Ishikawa (cell line): ENCODE measurements around the gene PRTN3.

Experiments
- CEBPB ChIP-seq: IDR thresholded peaks from 2 replicates; pipeline ENCODE4 v1.6.1; 2012
- CREB1 ChIP-seq: IDR thresholded peaks from 2 replicates; pipeline ENCODE4 v1.6.1; 2012; ENCODE audit warnings: low read depth
- EGR1 ChIP-seq: IDR thresholded peaks from 2 replicates; pipeline ENCODE4 v1.6.1; 2012
- EP300 ChIP-seq: IDR thresholded peaks from 2 replicates; pipeline ENCODE4 v1.6.1; 2012; ENCODE audit warnings: borderline replicate concordance
- FOXM1 ChIP-seq: IDR thresholded peaks from 2 replicates; pipeline ENCODE4 v1.6.1; 2012; ENCODE audit warnings: low read depth, borderline replicate concordance
- MAX ChIP-seq: IDR thresholded peaks from 2 replicates; pipeline ENCODE4 v1.6.1; 2012
- NFIC ChIP-seq: IDR thresholded peaks from 2 replicates; pipeline ENCODE4 v1.6.1; 2012
- RAD21 ChIP-seq: IDR thresholded peaks from 2 replicates; pipeline ENCODE4 v1.6.1; 2012; ENCODE audit warnings: low read depth
- TAF1 ChIP-seq: IDR thresholded peaks from 2 replicates; pipeline ENCODE4 v1.6.1; 2012; ENCODE audit warnings: low read depth, mild to moderate bottlenecking
- TCF12 ChIP-seq: IDR thresholded peaks from 2 replicates; pipeline ENCODE4 v1.6.1; 2012; ENCODE audit warnings: low read depth
- TEAD4 ChIP-seq: IDR thresholded peaks from 2 replicates; pipeline ENCODE4 v1.6.1; 2012
- USF1 ChIP-seq: IDR thresholded peaks from 2 replicates; pipeline ENCODE4 v1.6.1; 2012
- YY1 ChIP-seq: IDR thresholded peaks from 2 replicates; pipeline ENCODE4 v1.6.1; 2012; ENCODE audit warnings: low read depth
- ZBTB7A ChIP-seq: IDR thresholded peaks from 2 replicates; pipeline ENCODE4 v1.6.1; 2012; ENCODE audit warnings: low read depth

PRTN3 gene

GRCh38 chr19:795073-795611 lies 45.7 kb upstream of the PRTN3 start:
- TF ChIP-seq USF1 (no peak), MAX (no peak), ZBTB7A (no peak)

- TF ChIP-seq YY1 = no peak
- TF ChIP-seq TEAD4 = no peak
- no peak for TF ChIP-seq RAD21
- TF ChIP-seq MAX = no peak
Observed at GRCh38 chr19:795691-796581, 44.9 kb upstream of the PRTN3 start.

- no peak for TF ChIP-seq EP300
- TF ChIP-seq MAX = peak; percentile 97
- peak; percentile 49; the same call in 1 of the 2 replicates for TF ChIP-seq TEAD4
- peak; percentile 99 for TF ChIP-seq USF1
- TF ChIP-seq RAD21 = no peak
- TF ChIP-seq CEBPB = no peak
- peak; percentile 40; the same call in 1 of the 2 replicates for TF ChIP-seq TCF12
- TF ChIP-seq FOXM1 = no peak
- peak; percentile 99 for TF ChIP-seq YY1
- TF ChIP-seq TAF1 = peak; percentile 61
- TF ChIP-seq CREB1 = peak; percentile 66
- TF ChIP-seq EGR1 = peak; percentile 99
- TF ChIP-seq NFIC = peak; percentile 86
Observed at GRCh38 chr19:796692-797527, 43.9 kb upstream of the PRTN3 start, which contains the start of gene PTBP1. TSS of gene PTBP1 (plus strand) at chr19:797452. CDS start at chr19:797498, 46 bp downstream.

GRCh38 chr19:797528-798414 lies 43.0 kb upstream of the PRTN3 start:
- TF ChIP-seq EGR1 (no peak), MAX (peak; percentile 77; the same call in 1 of the 2 replicates), USF1 (peak; percentile 5; the same call in 1 of the 2 replicates)

GRCh38 chr19:798415-799075 lies 42.3 kb upstream of the PRTN3 start:
- TF ChIP-seq TEAD4 (peak; percentile 4; the same call in 1 of the 2 replicates), MAX (no peak)

GRCh38 chr19:799076-799881 lies 41.5 kb upstream of the PRTN3 start:
- TF ChIP-seq FOXM1 (no peak), CREB1 (no peak), CEBPB (no peak), EP300 (no peak), MAX (peak; percentile 18; the same call in 1 of the 2 replicates), TCF12 (0 out of 2 replicates have a peak, but pooled peaks have one; percentile 26)
